ENCODE measurements around the gene SVEP1. TPM values are rescaled to one million over a fixed set of nuclear protein-coding genes. Genes with fewer than 3 reads are reported as not detected.

Gene SVEP1
- total and polyA plus RNA-seq, 2 donors (not counting 1 experiment from before 2014, with no cell fraction given), result not detected

- DNase-seq (no peak), ATAC-seq (ENCODE audit: low read depth) (no peak)
- Histone ChIP-seq H2AFZ (ENCODE audit: insufficient read depth, low read depth, low read length, poor library complexity, severe bottlenecking) (no peak overlapping the region), H3K36me3 (replicated peaks in 1 of 2; ENCODE audit: control extremely low read depth in 1 of 2, control insufficient read depth in 1 of 2, extremely low read depth in 1 of 2, insufficient read depth in 2 of 2, low read length in 1 of 2) (no peaks in the 10 kb centered on the region), H3K9me3 (ENCODE audit: control extremely low read depth in 1 of 3, control insufficient read depth in 2 of 3, insufficient read depth in 1 of 3, low read length in 2 of 3) (no peaks in the 10 kb centered on the region), H3K79me2 (ENCODE audit: control insufficient read depth, insufficient read depth, low read length) (no peaks in the 10 kb centered on the region), H3K27me3 (replicated peaks in 1 of 4; ENCODE audit: control extremely low read depth in 1 of 4, control insufficient read depth in 3 of 4, insufficient read depth in 4 of 4, low read length in 3 of 4) (no peaks in the 10 kb centered on the region), H3K4me1 (ENCODE audit: control insufficient read depth in 2 of 2, insufficient read depth in 2 of 2, low read length in 2 of 2) (no peaks in the 10 kb centered on the region), H3K27ac (ENCODE audit: low read length in 2 of 2) (no peak overlapping the region), H3K4me3 (ENCODE audit: control extremely low read depth in 1 of 5, extremely low read depth in 1 of 5, insufficient read depth in 1 of 5, low read depth in 2 of 5, low read length in 4 of 5) (no peak overlapping the region), H3K4me2 (replicated peaks; ENCODE audit: low read depth, low read length, poor library complexity, severe bottlenecking) (no peak overlapping the region), H3K9ac (ENCODE audit: low read length) (no peak overlapping the region), H4K20me1 (ENCODE audit: control insufficient read depth, insufficient read depth, low read length, poor library complexity, severe bottlenecking) (no peaks in the 10 kb centered on the region)
- Mint-ChIP-seq H3K27me3 (peaks cover 3% of the 10 kb centered on the region), H3K9me3 (ENCODE audit: insufficient read depth) (no peaks in the 10 kb centered on the region), H3K27ac (no peak overlapping the region), H3K4me1 (no peaks in the 10 kb centered on the region), H3K4me3 (no peak overlapping the region)
- TF ChIP-seq EZH2 (IDR thresholded peaks at IDR 0.05; ENCODE audit: borderline replicate concordance, insufficient read depth, low read depth, low read length, poor library complexity, severe bottlenecking), result no peak
- no peak for TF ChIP-seq CTCF (IDR thresholded peaks at IDR 0.05)
- ChIA-PET POLR2A (no interaction called here), CTCF (no interaction called here)
- intact Hi-C loops (cut with micrococcal nuclease), result no loop called here
- no CpG with 5 or more reads among the region's 6 CpGs for WGBS (ENCODE audit: insufficient coverage)
These were observed 23.8 kb downstream of the SVEP1 start for GRCh38 chr9:110555551-110556331.

- no peak overlapping the region for H2AFZ ChIP-seq (ENCODE audit: insufficient read depth, low read depth, low read length, poor library complexity, severe bottlenecking)
- intact Hi-C loops (cut with micrococcal nuclease), result no loop called here
- H3K9me3 Mint-ChIP-seq (ENCODE audit: insufficient read depth), result no peaks in the 10 kb centered on the region
- ChIA-PET POLR2A (no interaction called here), CTCF (no interaction called here)
- TF ChIP-seq CTCF (IDR thresholded peaks at IDR 0.05) (no peak), EZH2 (IDR thresholded peaks at IDR 0.05; ENCODE audit: borderline replicate concordance, insufficient read depth, low read depth, low read length, poor library complexity, severe bottlenecking) (no peak)
- H3K4me1 Mint-ChIP-seq, result no peaks in the 10 kb centered on the region
- no peak overlapping the region for H3K27ac Mint-ChIP-seq
- H3K4me1 ChIP-seq (ENCODE audit: control insufficient read depth in 2 of 2, insufficient read depth in 2 of 2, low read length in 2 of 2), result no peaks in the 10 kb centered on the region
- H3K27me3 ChIP-seq (replicated peaks in 1 of 4; ENCODE audit: control extremely low read depth in 1 of 4, control insufficient read depth in 3 of 4, insufficient read depth in 4 of 4, low read length in 3 of 4), result no peaks in the 10 kb centered on the region
- H3K4me3 ChIP-seq (ENCODE audit: control extremely low read depth in 1 of 5, extremely low read depth in 1 of 5, insufficient read depth in 1 of 5, low read depth in 2 of 5, low read length in 4 of 5), result no peak overlapping the region
- no peaks in the 10 kb centered on the region for H3K36me3 ChIP-seq (replicated peaks in 1 of 2; ENCODE audit: control extremely low read depth in 1 of 2, control insufficient read depth in 1 of 2, extremely low read depth in 1 of 2, insufficient read depth in 2 of 2, low read length in 1 of 2)
- H3K9ac ChIP-seq (ENCODE audit: low read length), result no peak overlapping the region
- no peak for ATAC-seq (ENCODE audit: low read depth)
- no peak overlapping the region for H3K4me3 Mint-ChIP-seq
- no peak overlapping the region for H3K27ac ChIP-seq (ENCODE audit: low read length in 2 of 2)
- no peak for DNase-seq
- WGBS (ENCODE audit: insufficient coverage), result 100% methylated on average over 4 of the region's 5 CpGs
- H4K20me1 ChIP-seq (ENCODE audit: control insufficient read depth, insufficient read depth, low read length, poor library complexity, severe bottlenecking), result no peaks in the 10 kb centered on the region
- H3K79me2 ChIP-seq (ENCODE audit: control insufficient read depth, insufficient read depth, low read length), result no peaks in the 10 kb centered on the region
- no peaks in the 10 kb centered on the region for H3K9me3 ChIP-seq (ENCODE audit: control extremely low read depth in 1 of 3, control insufficient read depth in 2 of 3, insufficient read depth in 1 of 3, low read length in 2 of 3)
- H3K27me3 Mint-ChIP-seq, result peaks cover 3% of the 10 kb centered on the region
- H3K4me2 ChIP-seq (replicated peaks; ENCODE audit: low read depth, low read length, poor library complexity, severe bottlenecking), result no peak overlapping the region
These were observed 33.1 kb downstream of the SVEP1 start for GRCh38 chr9:110546411-110546871.

Data from B cell (primary cell).